Neural crest cell (in vitro differentiated cells): ENCODE results near the gene NAGA. TPM values are rescaled to one million over a fixed set of nuclear protein-coding genes. Genes with fewer than 3 reads are reported as not detected.

ENCODE experiments used
- DNase-seq: peaks from one replicate; pipeline ENCODE4 v3.0.0; 2021; ENCODE audit warnings: low read depth, mixed read lengths, low spot score
- H3K27ac Mint-ChIP-seq: one replicate; pipeline ENCODE4 v1.8.0; 2021; ENCODE audit warnings: mild to moderate bottlenecking, mixed read lengths; ENCODE audit not compliant: unreplicated experiment
- H3K27me3 Mint-ChIP-seq: 2 replicates; pipeline ENCODE4 v1.8.0; 2021; ENCODE audit warnings: low read depth, mild to moderate bottlenecking, mixed read lengths
- H3K36me3 Mint-ChIP-seq: 2 replicates; pipeline ENCODE4 v1.8.0; 2021; ENCODE audit warnings: low read depth, mild to moderate bottlenecking, mixed read lengths
- H3K4me1 Mint-ChIP-seq: 2 replicates; pipeline ENCODE4 v1.8.0; 2021; ENCODE audit warnings: mixed read lengths
- H3K4me3 Mint-ChIP-seq: one replicate; pipeline ENCODE4 v1.8.0; 2021; ENCODE audit warnings: mild to moderate bottlenecking, mixed read lengths
- H3K9me3 Mint-ChIP-seq: 2 replicates; pipeline ENCODE4 v1.8.0; 2021; ENCODE audit warnings: mixed read lengths
- CTCF ChIP-seq: fragments of 200-600 bp; sonication (generic); conservative IDR thresholded peaks from 2 replicates; pipeline ENCODE4 v1.5.0; 2021; ENCODE audit warnings: antibody characterized with exemption, mild to moderate bottlenecking
- total RNA-seq: library from RNA; stranded (reverse); gene quantifications from 2 replicates; pipeline ENCODE4 v1.2.1, GENCODE V29; 2021

Gene NAGA
- total RNA-seq, 1 donor from 2014 or later, result 21.4 TPM

- no peaks in the 10 kb centered on the region for H3K27me3 Mint-ChIP-seq
- no peak overlapping the region for H3K4me3 Mint-ChIP-seq
- no peak overlapping the region for H3K27ac Mint-ChIP-seq
- no peaks in the 10 kb centered on the region for H3K9me3 Mint-ChIP-seq
- no peak for DNase-seq
- TF ChIP-seq CTCF, result no peak
- peaks cover 11% of the 10 kb centered on the region for H3K4me1 Mint-ChIP-seq
- H3K36me3 Mint-ChIP-seq, result peaks cover 15% of the 10 kb centered on the region
These were observed 6.0 kb downstream of the NAGA start for GRCh38 chr22:42064629-42065028.

DNA sequence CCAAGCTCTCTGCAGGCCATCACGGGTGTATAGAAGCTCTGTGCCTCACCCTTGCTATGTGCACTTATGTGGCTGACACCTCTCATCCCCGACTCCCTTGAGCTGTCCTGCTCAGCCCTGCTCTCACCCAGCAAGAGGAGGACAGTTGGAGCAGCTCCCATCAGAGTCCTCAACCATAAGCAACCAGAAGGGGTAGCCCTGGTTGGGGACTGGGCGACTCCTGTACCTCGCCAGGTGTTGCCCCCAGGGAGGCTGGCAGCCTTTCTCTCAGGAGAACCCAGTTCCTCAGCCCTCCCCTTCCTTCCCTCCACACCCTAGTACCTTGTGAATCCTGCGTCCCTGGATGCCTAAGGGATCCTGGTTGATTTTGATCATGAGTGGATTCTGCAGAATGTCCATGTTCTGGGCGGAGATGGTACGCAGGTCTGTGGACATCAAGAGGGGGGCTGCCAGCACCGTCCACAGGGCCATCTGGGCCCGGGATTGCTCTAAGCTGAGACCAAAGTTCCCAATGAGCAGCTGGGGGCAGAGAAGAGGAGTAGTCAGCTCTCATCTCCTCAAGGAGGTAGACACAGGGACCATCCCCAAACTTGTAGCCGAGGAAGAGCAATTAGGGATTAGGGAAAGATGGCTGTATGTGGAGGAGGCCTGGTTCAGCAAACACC is 8.0 kb downstream of the NAGA start:
- Mint-ChIP-seq H3K27ac (peak overlapping the region; percentile 20), H3K9me3 (peaks cover 6% of the 10 kb centered on the region), H3K27me3 (no peaks in the 10 kb centered on the region), H3K4me3 (no peak overlapping the region), H3K4me1 (peaks cover 11% of the 10 kb centered on the region), H3K36me3 (peaks cover 30% of the 10 kb centered on the region)
- DNase-seq, result no peak
- no peak for TF ChIP-seq CTCF

DNA sequence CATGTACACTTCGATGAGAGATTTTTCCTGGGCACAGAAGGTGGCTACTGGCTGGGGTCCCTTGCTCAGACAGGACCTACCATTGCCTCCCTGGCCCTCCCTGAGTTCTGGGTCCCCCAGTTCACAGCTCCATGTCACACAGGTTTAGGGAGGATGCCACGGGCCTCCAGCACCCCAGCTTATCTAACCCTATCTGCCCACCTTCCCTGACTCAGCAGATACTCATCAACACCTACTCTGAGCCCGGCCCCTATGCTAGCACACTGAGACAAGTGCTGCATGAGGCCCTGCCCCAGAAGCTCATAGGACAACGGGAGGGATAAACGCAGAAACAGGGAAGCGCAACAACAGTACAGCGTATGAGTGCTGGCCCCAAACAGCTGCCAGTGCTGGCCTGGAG is 9.6 kb downstream of the NAGA start:
- no peaks in the 10 kb centered on the region for H3K27me3 Mint-ChIP-seq
- H3K4me3 Mint-ChIP-seq, result no peak overlapping the region
- peaks cover 35% of the 10 kb centered on the region for H3K36me3 Mint-ChIP-seq
- H3K9me3 Mint-ChIP-seq, result peaks cover 15% of the 10 kb centered on the region
- no peak overlapping the region for H3K27ac Mint-ChIP-seq
- no peak for DNase-seq
- H3K4me1 Mint-ChIP-seq, result peaks cover 11% of the 10 kb centered on the region
- no peak for TF ChIP-seq CTCF

GRCh38 chr22:42060489-42060888 is 10.1 kb downstream of the NAGA start:
- peaks cover 15% of the 10 kb centered on the region for H3K9me3 Mint-ChIP-seq
- no peaks in the 10 kb centered on the region for H3K27me3 Mint-ChIP-seq
- no peak for TF ChIP-seq CTCF
- no peak overlapping the region for H3K27ac Mint-ChIP-seq
- H3K4me3 Mint-ChIP-seq, result no peak overlapping the region
- peaks cover 8% of the 10 kb centered on the region for H3K4me1 Mint-ChIP-seq
- H3K36me3 Mint-ChIP-seq, result peaks cover 35% of the 10 kb centered on the region
- DNase-seq, result no peak

DNA sequence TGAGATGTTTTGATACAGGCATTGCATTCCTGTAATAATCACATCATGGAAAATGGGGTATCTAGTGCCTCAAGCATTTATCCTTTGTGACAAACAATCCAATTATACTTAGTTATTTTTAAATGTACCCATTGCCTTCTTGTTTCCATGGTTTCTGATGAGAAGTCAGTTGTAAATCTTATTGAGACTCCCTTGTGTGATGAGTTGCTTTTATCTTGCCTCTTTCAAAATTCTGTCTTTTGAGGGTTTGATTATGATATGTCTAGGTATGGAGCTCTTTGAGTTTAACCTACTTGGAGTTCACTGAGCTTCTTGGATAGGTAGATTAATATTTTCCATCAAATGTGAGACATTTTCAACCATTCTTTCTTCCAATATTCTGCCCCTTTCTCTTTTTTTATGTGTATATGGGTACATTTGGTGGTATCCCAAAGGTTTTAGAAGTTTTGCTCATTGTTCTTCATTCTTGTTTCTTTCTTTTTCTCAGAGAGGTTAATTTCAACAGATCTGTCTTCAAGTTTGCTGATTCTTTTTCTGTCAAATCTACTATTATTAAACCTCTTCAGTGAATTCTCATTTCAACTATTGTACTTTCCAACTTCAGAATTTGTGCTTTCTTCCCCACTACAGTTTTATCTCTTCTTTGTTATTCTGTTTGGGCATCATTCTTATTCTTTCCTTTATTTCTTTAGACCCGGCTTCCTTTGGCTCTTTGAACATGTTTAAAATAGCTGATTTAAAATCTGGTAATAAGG is 13.7 kb downstream of the NAGA start:
- H3K27me3 Mint-ChIP-seq, result no peaks in the 10 kb centered on the region
- H3K27ac Mint-ChIP-seq, result no peak overlapping the region
- peaks cover 27% of the 10 kb centered on the region for H3K36me3 Mint-ChIP-seq
- no peak for TF ChIP-seq CTCF
- no peaks in the 10 kb centered on the region for H3K4me1 Mint-ChIP-seq
- peaks cover 15% of the 10 kb centered on the region for H3K9me3 Mint-ChIP-seq
- no peak for DNase-seq
- H3K4me3 Mint-ChIP-seq, result no peak overlapping the region
